Central memory CD4-positive, alpha-beta T cell (primary cell): ENCODE data around the gene APOL5.
"Not testable (repeated sequence)": the region's sequence is repeated elsewhere in the genome, so short reads cannot be mapped to it uniquely, and the experiment has no call there.

ENCODE experiments used
- DNase-seq: peaks from one replicate; pipeline ENCODE4 v3.0.0; 2022

The APOL5 gene

GRCh38 chr22:35711336-35711735, 6.3 kb upstream of the APOL5 start:
- no peak for DNase-seq

DNA sequence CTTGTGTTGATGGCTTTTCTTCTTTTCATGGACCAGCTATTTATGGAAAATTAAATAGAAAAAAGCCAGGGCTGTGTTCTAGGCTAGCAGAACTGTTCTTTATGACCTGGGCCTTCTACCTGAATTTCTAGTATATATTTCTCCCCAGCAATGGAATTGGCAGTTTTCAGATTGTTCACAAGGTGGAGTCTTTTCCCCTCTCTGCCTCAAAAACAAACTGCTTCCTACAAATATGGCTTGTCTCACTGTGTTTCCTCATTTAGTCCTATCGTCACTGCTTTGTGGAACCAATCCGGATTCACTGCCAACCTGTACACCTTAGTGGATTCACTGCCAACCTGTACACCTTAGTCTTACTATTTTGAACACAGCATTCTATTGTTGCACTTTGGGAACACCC, 5.0 kb upstream of the APOL5 start:
- no peak for DNase-seq

GRCh38 chr22:35719212-35719875, 1.7 kb downstream of the APOL5 start:
- no peak for DNase-seq

DNA sequence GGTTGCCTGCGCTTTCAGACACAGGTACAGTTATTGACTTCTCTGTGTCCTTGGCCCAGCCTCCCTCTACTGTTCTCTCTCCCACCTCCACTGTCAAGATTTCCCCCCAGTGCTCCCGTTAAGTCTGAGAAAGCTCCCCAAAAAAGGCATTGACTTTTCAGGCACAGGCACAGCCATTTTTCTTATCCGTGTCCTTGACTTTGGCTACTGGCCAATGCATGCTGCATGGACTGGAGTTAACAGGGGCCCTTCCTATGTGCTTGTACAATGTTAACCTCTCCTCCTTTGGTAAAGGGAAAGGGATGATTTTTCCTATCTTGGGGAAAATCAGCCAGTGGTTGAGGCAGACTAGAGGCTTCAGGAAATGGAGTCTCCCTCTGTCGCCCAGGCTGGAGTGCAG, 4.3 kb downstream of the APOL5 start:
- no peak for DNase-seq

DNA sequence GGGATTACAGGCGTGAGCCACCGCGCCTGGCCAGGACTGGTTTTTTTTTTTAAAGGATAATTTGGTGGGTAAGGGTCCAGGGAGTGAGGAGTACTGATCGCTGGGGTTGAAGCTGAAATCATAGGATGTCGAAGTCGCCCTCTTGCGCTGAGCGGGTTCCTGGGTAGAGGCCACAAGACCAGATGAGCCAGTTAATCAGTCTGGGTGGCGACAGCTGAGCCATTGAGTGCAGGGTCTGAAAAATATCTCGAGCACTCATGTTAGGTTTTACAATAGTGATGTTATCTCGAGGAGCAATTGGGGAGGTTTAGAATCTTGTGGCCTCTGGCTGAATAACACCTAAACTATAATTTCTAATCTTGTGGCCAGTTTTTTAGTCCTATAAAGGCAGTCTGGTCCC, 7.8 kb downstream of the APOL5 start:
- no peak for DNase-seq

DNA sequence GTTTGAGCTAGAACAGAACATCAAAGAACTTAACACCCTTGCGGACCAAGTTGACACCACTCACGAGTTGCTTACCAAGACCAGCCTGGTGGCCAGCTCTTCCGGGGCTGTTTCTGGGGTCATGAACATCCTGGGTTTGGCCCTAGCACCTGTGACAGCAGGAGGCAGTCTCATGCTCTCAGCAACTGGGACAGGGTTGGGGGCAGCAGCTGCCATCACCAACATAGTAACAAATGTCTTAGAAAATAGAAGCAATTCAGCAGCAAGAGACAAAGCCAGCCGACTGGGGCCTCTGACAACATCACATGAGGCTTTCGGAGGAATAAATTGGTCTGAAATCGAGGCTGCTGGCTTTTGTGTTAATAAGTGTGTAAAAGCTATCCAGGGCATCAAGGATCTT, 8.7 kb downstream of the APOL5 start:
- no peak for DNase-seq

DNA sequence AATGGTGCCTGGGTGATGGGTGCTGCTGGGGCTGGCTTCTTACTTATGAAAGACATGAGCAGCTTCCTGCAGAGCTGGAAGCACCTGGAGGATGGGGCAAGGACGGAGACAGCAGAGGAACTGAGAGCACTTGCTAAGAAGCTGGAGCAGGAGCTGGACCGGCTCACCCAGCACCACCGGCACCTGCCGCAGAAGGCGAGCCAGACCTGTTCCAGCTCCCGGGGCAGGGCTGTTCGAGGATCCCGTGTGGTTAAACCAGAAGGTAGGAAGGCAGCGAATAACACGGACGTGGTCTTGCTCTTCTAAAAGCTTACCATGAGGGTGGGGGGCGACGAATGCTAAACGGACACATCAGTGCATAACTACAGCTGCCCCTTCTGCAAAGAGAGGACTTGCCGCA, 9.3 kb downstream of the APOL5 start:
- DNase-seq, result no peak

DNA sequence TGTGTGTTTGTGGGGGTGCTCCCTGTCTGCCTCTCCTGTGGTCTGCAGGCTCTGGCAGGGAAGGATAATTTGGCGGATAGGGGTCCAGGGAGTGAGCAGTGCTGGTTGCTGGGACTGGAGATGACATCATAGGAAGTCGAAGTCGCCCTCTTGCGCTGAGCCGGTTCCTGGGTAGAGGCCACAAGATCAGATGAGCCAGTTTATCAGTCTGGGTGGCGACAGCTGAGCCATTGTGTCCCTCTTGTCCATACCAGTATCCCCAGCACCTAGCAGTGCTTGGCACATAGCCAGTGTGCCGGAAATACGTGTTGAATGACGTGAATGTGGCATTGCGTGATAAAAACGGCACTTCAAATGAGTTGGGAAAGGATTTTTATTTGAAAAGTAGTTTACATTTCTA, 9.8 kb downstream of the APOL5 start:
- no peak for DNase-seq

- DNase-seq, result no peak
Measured at GRCh38 chr22:35728639-35729308, 11.1 kb downstream of the APOL5 start.

GRCh38 chr22:35729309-35729698, 11.6 kb downstream of the APOL5 start:
- DNase-seq, result no peak

DNA sequence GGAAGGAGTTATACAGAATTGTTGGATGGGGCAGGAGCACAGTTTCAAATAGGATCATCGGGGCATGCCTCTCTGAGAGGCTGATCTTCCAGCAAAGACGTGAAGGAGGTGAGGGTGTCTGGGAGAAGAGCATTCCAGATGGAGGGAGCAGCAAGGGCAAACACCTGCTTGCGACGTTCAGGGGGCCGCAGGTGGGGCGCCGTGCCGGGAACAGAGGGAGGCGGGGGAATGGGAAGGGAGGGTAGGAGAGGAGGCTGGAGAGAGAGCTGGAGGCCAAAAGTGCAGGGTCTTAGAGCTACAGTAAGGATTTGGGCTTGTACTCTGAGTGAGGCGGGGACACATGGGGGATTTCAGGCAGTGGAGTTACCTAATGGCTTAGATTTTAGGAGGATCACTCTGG, 13.6 kb downstream of the APOL5 start:
- no peak for DNase-seq

GRCh38 chr22:35732116-35732515, 14.4 kb downstream of the APOL5 start:
- no peak for DNase-seq

DNA sequence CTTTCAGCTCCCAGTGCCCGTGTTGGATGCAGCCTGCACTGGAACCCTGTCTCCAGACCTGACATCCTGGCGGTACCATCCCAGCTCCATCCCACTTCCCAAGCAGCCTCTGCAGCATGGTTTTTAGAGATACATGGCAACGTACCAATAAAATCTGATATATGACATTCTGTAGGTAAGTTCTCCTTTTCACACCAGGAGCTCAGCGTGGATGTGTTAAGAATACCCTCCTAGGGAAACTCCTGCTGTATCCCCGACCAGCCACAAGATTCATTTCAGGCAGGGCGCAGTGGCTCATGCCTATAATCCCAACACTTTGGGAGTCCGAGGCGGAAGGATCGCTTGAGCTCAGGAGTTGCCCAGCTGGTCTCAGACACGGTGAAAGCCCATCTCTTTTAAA, 15.4 kb downstream of the APOL5 start:
- DNase-seq, result no peak

- DNase-seq, result no peak
Measured at GRCh38 chr22:35733791-35734516, 16.3 kb downstream of the APOL5 start.

- no peak for DNase-seq
Measured at GRCh38 chr22:35734517-35734827, 16.8 kb downstream of the APOL5 start.

DNA sequence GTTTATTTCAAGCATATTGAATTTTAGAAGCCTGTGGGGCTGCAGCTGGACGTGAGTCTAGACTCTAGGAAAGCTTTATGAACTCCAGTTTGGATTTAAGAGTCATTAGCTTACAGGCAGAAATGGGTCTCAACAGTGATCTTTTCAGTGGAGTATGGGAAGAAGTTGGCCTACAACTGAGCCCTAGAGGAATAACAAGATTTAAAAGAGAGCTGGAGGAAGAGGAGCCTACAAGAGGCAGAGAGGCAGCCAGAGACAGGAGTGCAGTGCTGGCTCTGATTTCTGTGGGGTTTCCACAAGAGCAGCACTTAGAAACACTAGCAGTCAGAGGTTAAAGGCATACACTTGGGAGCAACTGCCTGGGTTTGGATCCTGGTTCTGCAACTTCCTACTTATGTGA, 17.9 kb downstream of the APOL5 start:
- no peak for DNase-seq

- DNase-seq, result no peak
Measured at GRCh38 chr22:35736166-35736565, 18.5 kb downstream of the APOL5 start.

GRCh38 chr22:35736701-35737100, 19.0 kb downstream of the APOL5 start:
- no peak for DNase-seq

DNA sequence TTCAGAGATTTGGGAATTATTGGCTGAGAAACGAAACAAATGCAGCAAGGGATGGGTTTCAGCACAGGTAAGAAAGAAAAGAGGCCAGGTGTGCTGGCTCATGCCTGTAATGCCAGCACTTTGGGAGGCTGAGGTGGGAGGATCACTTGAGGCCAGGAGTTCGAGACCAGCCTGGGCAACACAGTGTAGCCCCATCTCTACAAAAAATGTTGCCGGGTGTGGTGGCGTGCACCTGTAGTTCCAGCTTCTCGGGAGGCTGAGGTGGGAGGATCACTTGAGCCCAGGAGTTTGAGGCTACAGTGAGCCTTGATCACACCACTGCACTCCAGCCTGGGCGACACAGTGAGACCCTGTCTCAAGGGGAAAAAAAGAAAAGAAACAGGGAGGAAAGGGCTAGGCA, 20.2 kb downstream of the APOL5 start:
- DNase-seq, result not testable (repeated sequence)

DNA sequence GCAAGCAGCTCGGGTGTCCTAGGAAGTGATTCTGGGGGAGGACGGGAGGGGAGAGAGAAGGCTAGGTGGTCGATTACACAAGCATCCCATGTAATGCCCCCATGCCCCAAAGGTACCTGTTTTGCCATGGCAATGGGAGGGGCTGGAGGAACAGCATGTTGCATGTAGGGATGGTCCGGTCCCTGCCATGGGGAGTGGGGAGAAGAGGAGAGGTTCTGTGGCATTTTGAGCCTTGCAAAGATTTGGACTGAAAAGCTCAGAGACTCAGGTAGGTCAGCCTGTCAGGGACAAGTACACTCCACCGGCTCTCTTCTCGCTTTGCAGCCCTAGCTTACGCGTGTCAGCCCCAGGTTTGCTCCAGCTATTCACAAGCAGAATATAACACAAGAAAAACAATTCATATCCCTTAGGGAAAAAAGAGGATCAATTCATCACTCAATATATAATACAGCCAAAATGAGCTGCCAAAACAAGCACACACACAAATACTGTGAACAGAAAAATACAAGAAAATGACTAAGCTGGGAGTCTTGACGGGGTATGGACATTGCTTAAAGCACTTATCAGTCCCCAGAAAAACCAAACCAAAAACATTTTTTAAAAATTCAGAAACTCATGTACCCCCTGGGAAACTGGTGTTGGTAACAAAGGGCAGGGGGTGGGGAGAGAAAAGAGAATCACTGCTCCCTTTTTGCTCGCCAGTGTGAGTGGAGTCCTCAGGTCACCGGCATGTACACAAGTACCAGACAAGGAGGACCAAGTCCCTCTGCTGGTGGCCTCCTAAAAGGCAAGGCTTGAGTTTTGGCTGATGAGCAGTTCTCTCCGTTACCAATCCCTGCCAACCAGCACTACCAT, 21.6 kb downstream of the APOL5 start:
- no peak for DNase-seq

GRCh38 chr22:35739931-35740380, 22.3 kb downstream of the APOL5 start:
- DNase-seq, result no peak

- DNase-seq, result no peak
Measured at GRCh38 chr22:35740616-35741015, 22.9 kb downstream of the APOL5 start.

GRCh38 chr22:35742342-35743100, 24.8 kb downstream of the APOL5 start:
- DNase-seq, result no peak
